PC-9 (cell line): Measurements from ENCODE around the gene FAAH. TPM values are rescaled to one million over a fixed set of nuclear protein-coding genes. Genes with fewer than 3 reads are reported as not detected.

Experiments used
- BruUV-seq: library from RNA; stranded (reverse); fragments of 400-500 nt; replicated peaks from 2 replicates; lab custom pipeline; 2021; lab: Mats Ljungman, UMichigan
- CTCF ChIA-PET: fragments of 300-600 bp; sonication (Branson Sonifier 250); formaldehyde crosslinking; loops from one replicate; lab custom pipeline; 2022; ENCODE audit warnings: antibody characterized with exemption; lab: Charles Lee
- POLR2A ChIA-PET: fragments of 300-600 bp; sonication (Branson Sonifier 250); formaldehyde crosslinking; loops from one replicate; lab custom pipeline; 2022; ENCODE audit warnings: antibody characterized with exemption; ENCODE audit not compliant: unreplicated experiment; lab: Charles Lee
- DNase-seq, 2 experiments: peaks; one replicate each; pipeline versions ENCODE4 v3.0.0 to v3.0.0-alpha.2; 2015 to 2022; ENCODE audit warnings: mixed read lengths in 1 of 2
- H2AFZ ChIP-seq: fragments of 200-600 bp; sonication (generic); 2 replicates; pipeline ENCODE4 v1.8.1; 2017; ENCODE audit warnings: antibody characterized with exemption
- H3F3A ChIP-seq: fragments of 200-600 bp; sonication (generic); 2 replicates; pipeline ENCODE4 v1.8.1; 2017; ENCODE audit warnings: antibody characterized with exemption, mild to moderate bottlenecking, low read depth; ENCODE audit not compliant: insufficient read depth
- H3K27ac ChIP-seq: fragments of 200-600 bp; sonication (generic); 2 replicates; pipeline ENCODE4 v1.6.1; 2016; ENCODE audit warnings: mixed run types
- H3K27me3 ChIP-seq: fragments of 200-600 bp; sonication (generic); 2 replicates; pipeline ENCODE4 v1.6.1; 2016; ENCODE audit warnings: low read depth, mixed run types; ENCODE audit not compliant: insufficient read depth
- H3K36me3 ChIP-seq: fragments of 200-600 bp; sonication (generic); 2 replicates; pipeline ENCODE4 v1.6.1; 2016; ENCODE audit warnings: low read depth, mixed run types
- H3K4me1 ChIP-seq: fragments of 200-600 bp; sonication (generic); replicated peaks from 2 replicates; pipeline ENCODE4 v1.6.1; 2016; ENCODE audit warnings: mixed run types; ENCODE audit not compliant: insufficient read depth
- H3K4me2 ChIP-seq: fragments of 200-600 bp; sonication (generic); 2 replicates; pipeline ENCODE4 v1.6.1; 2017; ENCODE audit warnings: mixed run types
- H3K4me3 ChIP-seq: fragments of 200-600 bp; sonication (generic); 2 replicates; pipeline ENCODE4 v1.6.1; 2016; ENCODE audit warnings: mixed run types
- H3K79me2 ChIP-seq: fragments of 200-600 bp; sonication (generic); 2 replicates; pipeline ENCODE4 v1.6.1; 2017; ENCODE audit warnings: low read depth, mixed run types
- H3K9me2 ChIP-seq: fragments of 200-600 bp; sonication (generic); 2 replicates; pipeline ENCODE4 v1.8.1; 2017; ENCODE audit warnings: mild to moderate bottlenecking; ENCODE audit not compliant: insufficient read depth
- H3K9me3 ChIP-seq: fragments of 200-600 bp; sonication (generic); 2 replicates; pipeline ENCODE4 v1.8.1; 2016; ENCODE audit warnings: low read depth; ENCODE audit not compliant: insufficient read depth
- H4K20me1 ChIP-seq: fragments of 200-600 bp; sonication (generic); 2 replicates; pipeline ENCODE4 v1.8.1; 2017; ENCODE audit not compliant: insufficient read depth
- CTCF ChIP-seq: fragments of 200-600 bp; sonication (generic); conservative IDR thresholded peaks from 2 replicates; pipeline ENCODE4 v1.6.1; 2017; ENCODE audit warnings: mixed run types, antibody characterized with exemption, mild to moderate bottlenecking, moderate library complexity
- EZH2 ChIP-seq: fragments of 200-600 bp; sonication (generic); IDR thresholded peaks from 2 replicates; pipeline ENCODE4 v1.8.0; 2017; ENCODE audit warnings: antibody characterized with exemption, low read depth
- intact Hi-C: fragments of 100-400 bp; cut with micrococcal nuclease; formaldehyde crosslinking; loops from one replicate; pipeline ENCODE4 v1.10.0; 2022; ENCODE audit not compliant: unreplicated experiment
- total RNA-seq: library from RNA; stranded (reverse); gene quantifications from 2 replicates; pipeline ENCODE4 v1.2.3, GENCODE V29; 2021

The FAAH gene
- total RNA-seq, 1 experiment from 2014 or later: 19.1 TPM

- no peak for DNase-seq
- H3K4me2 ChIP-seq: no peak overlapping the region
- intact Hi-C loops: loop anchor here (10.0 kb wide), 1 partner anchor 546 kb away; no protein-coding TSS in a partner anchor
- TF ChIP-seq EZH2 (no peak), CTCF (no peak)
- no peaks in the 10 kb centered on the region for H3K9me2 ChIP-seq
- H3K79me2 ChIP-seq: no peaks in the 10 kb centered on the region
- no peaks in the 10 kb centered on the region; the same call in 1 of the 2 replicates for H3K4me1 ChIP-seq
- no peaks in the 10 kb centered on the region for H3K36me3 ChIP-seq
- ChIA-PET POLR2A (no interaction called here), CTCF (interaction anchor here (0.7 kb wide), 1 partner anchor 17 kb away, joined by 3 read pairs; no protein-coding TSS in a partner anchor)
- no peak overlapping the region for H2AFZ ChIP-seq
- no peak overlapping the region for H3K27ac ChIP-seq
- H3K9me3 ChIP-seq: no peaks in the 10 kb centered on the region
- H3K4me3 ChIP-seq: no peak overlapping the region
- no TSS peak for BruUV-seq
- H3F3A ChIP-seq: no peaks in the 10 kb centered on the region
- H3K27me3 ChIP-seq: peaks cover 7% of the 10 kb centered on the region; the same call in 1 of the 2 replicates
- H4K20me1 ChIP-seq: no peaks in the 10 kb centered on the region
These were observed 54.2 kb downstream of the FAAH start for GRCh38 chr1:46448109-46448911.

GRCh38 chr1:46449223-46450159 is 55.4 kb downstream of the FAAH start:
- POLR2A ChIA-PET: interaction anchor here (0.7 kb wide), 1 partner anchor 1674 kb away, joined by 4 read pairs; no protein-coding TSS in a partner anchor
- intact Hi-C loops: loop anchor here (10.0 kb wide), 1 partner anchor 545 kb away; no protein-coding TSS in a partner anchor
- BruUV-seq: no TSS peak
- no peaks in the 10 kb centered on the region for H4K20me1 ChIP-seq
- no peak overlapping the region for H3K27ac ChIP-seq
- no peaks in the 10 kb centered on the region for H3F3A ChIP-seq
- H3K9me3 ChIP-seq: no peaks in the 10 kb centered on the region
- no peak overlapping the region for H3K4me2 ChIP-seq
- no peak overlapping the region for H3K4me3 ChIP-seq
- no peaks in the 10 kb centered on the region for H3K36me3 ChIP-seq
- TF ChIP-seq EZH2: no peak
- H3K79me2 ChIP-seq: no peaks in the 10 kb centered on the region
- CTCF ChIA-PET: interaction anchor here (0.7 to 0.8 kb wide), 2 partner anchors 16 to 728 kb away, joined by 3 read pairs; no protein-coding TSS in a partner anchor
- no peak for DNase-seq
- no peak overlapping the region for H2AFZ ChIP-seq
- no peaks in the 10 kb centered on the region for H3K9me2 ChIP-seq
- H3K4me1 ChIP-seq: no peaks in the 10 kb centered on the region; the same call in 1 of the 2 replicates
- H3K27me3 ChIP-seq: peaks cover 7% of the 10 kb centered on the region; the same call in 1 of the 2 replicates

GRCh38 chr1:46450160-46450517 is 56.0 kb downstream of the FAAH start:
- BruUV-seq: no TSS peak
- Histone ChIP-seq H3F3A (no peaks in the 10 kb centered on the region), H3K79me2 (no peaks in the 10 kb centered on the region), H3K9me3 (no peaks in the 10 kb centered on the region), H3K27ac (no peak overlapping the region), H3K36me3 (no peaks in the 10 kb centered on the region), H2AFZ (no peak overlapping the region), H4K20me1 (no peaks in the 10 kb centered on the region), H3K4me1 (no peaks in the 10 kb centered on the region; the same call in 1 of the 2 replicates), H3K27me3 (peaks cover 7% of the 10 kb centered on the region; the same call in 1 of the 2 replicates), H3K9me2 (no peaks in the 10 kb centered on the region), H3K4me2 (no peak overlapping the region), H3K4me3 (no peak overlapping the region)
- intact Hi-C loops: no loop called here
- no peak for DNase-seq
- ChIA-PET CTCF (interaction anchor here (0.8 kb wide), 1 partner anchor 728 kb away, joined by 3 read pairs; no protein-coding TSS in a partner anchor), POLR2A (interaction anchor here (0.7 kb wide), 1 partner anchor 1674 kb away, joined by 4 read pairs; no protein-coding TSS in a partner anchor)
- TF ChIP-seq EZH2 (no peak), CTCF (no peak)
